ENCODE data around the gene DLGAP1.
"Not testable (repeated sequence)": the region's sequence is repeated elsewhere in the genome, so short reads cannot be mapped to it uniquely, and the experiment has no call there.

DLGAP1 gene

DNA sequence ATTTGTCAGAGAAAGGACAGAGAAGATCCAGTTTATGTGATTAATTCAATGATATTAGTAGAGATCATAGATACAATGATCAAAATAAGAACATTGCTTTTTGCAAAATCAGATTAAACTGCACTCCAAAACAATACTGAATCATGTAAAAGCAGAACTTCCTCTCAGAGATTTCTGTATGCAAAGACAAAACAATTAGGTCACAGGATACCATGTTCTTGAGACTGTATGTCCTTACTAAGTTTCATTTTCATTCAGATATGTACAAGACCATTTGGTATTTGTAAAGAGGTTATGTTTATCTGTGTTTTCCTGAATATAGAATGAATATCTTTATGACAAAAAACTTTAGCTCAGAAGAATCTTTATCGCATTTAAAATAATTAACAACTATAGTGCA, 161.8 kb downstream of the DLGAP1 start:
- Histone ChIP-seq H3K4me2 (ENCODE audit: low read depth, low read length, poor library complexity, severe bottlenecking) (no peak overlapping the region), H2AFZ (ENCODE audit: low read depth, low read length, severe bottlenecking) (no peak overlapping the region), H3K27ac (ENCODE audit: low read depth, low read length) (no peak overlapping the region), H3K4me3 (ENCODE audit: insufficient read depth, low read length, poor library complexity, severe bottlenecking) (no peak overlapping the region), H3F3A (ENCODE audit: insufficient read depth) (no peaks in the 10 kb centered on the region), H3K79me2 (ENCODE audit: insufficient read depth, low read length) (no peaks in the 10 kb centered on the region), H4K20me1 (ENCODE audit: low read depth, low read length) (no peaks in the 10 kb centered on the region), H3K36me3 (ENCODE audit: low read length) (no peaks in the 10 kb centered on the region), H3K27me3 (ENCODE audit: low read length) (no peaks in the 10 kb centered on the region), H3K9ac (ENCODE audit: low read length) (no peak overlapping the region), H3K9me2 (replicated peaks; ENCODE audit: insufficient read depth, low read length) (no peaks in the 10 kb centered on the region), H3K9me3 (ENCODE audit: insufficient read depth, low read length) (no peaks in the 10 kb centered on the region)
- TF ChIP-seq, protein P1, sequence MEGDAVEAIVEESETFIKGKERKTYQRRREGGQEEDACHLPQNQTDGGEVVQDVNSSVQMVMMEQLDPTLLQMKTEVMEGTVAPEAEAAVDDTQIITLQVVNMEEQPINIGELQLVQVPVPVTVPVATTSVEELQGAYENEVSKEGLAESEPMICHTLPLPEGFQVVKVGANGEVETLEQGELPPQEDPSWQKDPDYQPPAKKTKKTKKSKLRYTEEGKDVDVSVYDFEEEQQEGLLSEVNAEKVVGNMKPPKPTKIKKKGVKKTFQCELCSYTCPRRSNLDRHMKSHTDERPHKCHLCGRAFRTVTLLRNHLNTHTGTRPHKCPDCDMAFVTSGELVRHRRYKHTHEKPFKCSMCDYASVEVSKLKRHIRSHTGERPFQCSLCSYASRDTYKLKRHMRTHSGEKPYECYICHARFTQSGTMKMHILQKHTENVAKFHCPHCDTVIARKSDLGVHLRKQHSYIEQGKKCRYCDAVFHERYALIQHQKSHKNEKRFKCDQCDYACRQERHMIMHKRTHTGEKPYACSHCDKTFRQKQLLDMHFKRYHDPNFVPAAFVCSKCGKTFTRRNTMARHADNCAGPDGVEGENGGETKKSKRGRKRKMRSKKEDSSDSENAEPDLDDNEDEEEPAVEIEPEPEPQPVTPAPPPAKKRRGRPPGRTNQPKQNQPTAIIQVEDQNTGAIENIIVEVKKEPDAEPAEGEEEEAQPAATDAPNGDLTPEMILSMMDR (IDR thresholded peaks at IDR 0.05; ENCODE audit: insufficient read depth, low read length, poor library complexity, severe bottlenecking) = no peak
- TF ChIP-seq EZH2phosphoT487 (conservative IDR thresholded peaks at IDR 0.05; ENCODE audit: low read length) = no peak

DNA sequence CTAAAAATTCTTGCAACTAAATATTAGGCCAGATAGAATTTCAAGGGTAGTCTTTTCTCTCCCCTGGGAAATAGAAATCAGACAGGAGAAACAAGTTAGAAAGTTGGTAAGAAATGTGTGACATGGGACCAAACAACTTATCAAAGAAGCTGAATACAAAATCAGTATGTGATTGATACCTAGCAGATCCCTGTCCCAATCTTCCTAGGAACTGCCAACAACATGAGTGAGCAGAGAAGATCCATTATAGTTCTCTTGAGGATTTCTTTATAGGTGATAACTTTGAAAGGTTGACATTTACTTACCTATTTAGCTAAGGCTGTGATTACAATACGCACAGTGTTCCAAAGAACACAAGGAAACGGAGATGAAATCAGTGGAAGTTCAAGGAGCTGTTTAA, 162.4 kb downstream of the DLGAP1 start:
- H3K4me3 ChIP-seq (ENCODE audit: insufficient read depth, low read length, poor library complexity, severe bottlenecking) = no peak overlapping the region

DNA sequence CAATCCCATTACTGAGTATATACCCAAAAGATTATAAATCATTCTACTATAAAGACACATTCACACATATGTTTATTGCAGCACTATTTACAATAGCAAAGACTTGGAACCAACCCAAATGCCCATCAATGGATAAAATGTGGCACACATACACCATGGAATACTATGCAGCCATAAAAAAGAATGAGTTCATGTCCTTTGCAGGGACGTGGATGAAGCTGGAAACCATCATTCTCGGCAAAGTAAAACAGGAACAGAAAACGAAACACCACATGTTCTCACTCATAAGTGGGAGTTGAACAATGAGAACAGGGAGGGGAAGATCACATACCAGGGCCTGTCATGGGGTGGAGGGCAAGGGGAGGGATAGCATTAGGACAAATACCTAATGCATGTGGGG, 167.8 kb downstream of the DLGAP1 start:
- H3K27ac ChIP-seq (ENCODE audit: low read depth, low read length); H3K4me3 ChIP-seq (ENCODE audit: insufficient read depth, low read length, poor library complexity, severe bottlenecking); H4K20me1 ChIP-seq (ENCODE audit: low read depth, low read length); H2AFZ ChIP-seq (ENCODE audit: low read depth, low read length, severe bottlenecking); H3K79me2 ChIP-seq (ENCODE audit: insufficient read depth, low read length); H3K27me3 ChIP-seq (ENCODE audit: low read length); H3K9me2 ChIP-seq (replicated peaks; ENCODE audit: insufficient read depth, low read length); H3K4me2 ChIP-seq (ENCODE audit: low read depth, low read length, poor library complexity, severe bottlenecking); H3K9ac ChIP-seq (ENCODE audit: low read length); H3K9me3 ChIP-seq (ENCODE audit: insufficient read depth, low read length); H3F3A ChIP-seq (ENCODE audit: insufficient read depth); H3K36me3 ChIP-seq (ENCODE audit: low read length): not testable (repeated sequence)

More for the DNA sequence above, 162.4 kb downstream of the DLGAP1 start:
- H3K4me2 ChIP-seq (ENCODE audit: low read depth, low read length, poor library complexity, severe bottlenecking) = no peak overlapping the region
- H3K27me3 ChIP-seq (ENCODE audit: low read length) = no peaks in the 10 kb centered on the region
- H2AFZ ChIP-seq (ENCODE audit: low read depth, low read length, severe bottlenecking) = no peak overlapping the region
- no peak for TF ChIP-seq EZH2phosphoT487 (conservative IDR thresholded peaks at IDR 0.05; ENCODE audit: low read length)
- no peaks in the 10 kb centered on the region for H3K36me3 ChIP-seq (ENCODE audit: low read length)
- no peaks in the 10 kb centered on the region for H3K9me3 ChIP-seq (ENCODE audit: insufficient read depth, low read length)
- no peak overlapping the region for H3K27ac ChIP-seq (ENCODE audit: low read depth, low read length)
- no peaks in the 10 kb centered on the region for H3F3A ChIP-seq (ENCODE audit: insufficient read depth)
- H3K9ac ChIP-seq (ENCODE audit: low read length) = no peak overlapping the region
- H4K20me1 ChIP-seq (ENCODE audit: low read depth, low read length) = no peaks in the 10 kb centered on the region
- no peaks in the 10 kb centered on the region for H3K79me2 ChIP-seq (ENCODE audit: insufficient read depth, low read length)
- H3K9me2 ChIP-seq (replicated peaks; ENCODE audit: insufficient read depth, low read length) = no peaks in the 10 kb centered on the region

DNA sequence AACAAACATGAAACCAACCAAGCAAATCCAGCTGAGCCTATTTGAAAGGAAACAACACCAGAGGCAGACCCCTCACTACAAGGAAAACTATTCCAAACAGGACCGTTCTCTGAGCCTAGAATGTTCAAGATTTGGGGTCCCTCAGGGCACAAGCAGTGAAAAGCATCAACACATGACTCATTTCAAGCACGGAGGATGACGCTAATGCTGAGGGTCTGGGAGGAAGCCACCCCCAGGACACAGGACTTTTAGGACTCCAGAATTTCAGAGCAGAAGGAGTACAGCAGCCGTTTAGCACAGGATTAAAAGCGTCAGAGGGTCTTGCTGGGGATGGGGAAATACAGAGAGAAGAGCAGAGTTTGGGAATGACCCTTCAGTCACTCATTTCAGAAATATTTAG, 168.9 kb downstream of the DLGAP1 start:
- TF ChIP-seq EZH2phosphoT487 (conservative IDR thresholded peaks at IDR 0.05; ENCODE audit: low read length) = no peak
- H3K4me3 ChIP-seq (ENCODE audit: insufficient read depth, low read length, poor library complexity, severe bottlenecking) = no peak overlapping the region
- no peaks in the 10 kb centered on the region for H3K36me3 ChIP-seq (ENCODE audit: low read length)
- no peak overlapping the region for H3K4me2 ChIP-seq (ENCODE audit: low read depth, low read length, poor library complexity, severe bottlenecking)
- no peaks in the 10 kb centered on the region for H3K79me2 ChIP-seq (ENCODE audit: insufficient read depth, low read length)
- H3K27me3 ChIP-seq (ENCODE audit: low read length) = no peaks in the 10 kb centered on the region
- no peaks in the 10 kb centered on the region for H3K9me2 ChIP-seq (replicated peaks; ENCODE audit: insufficient read depth, low read length)
- no peak overlapping the region for H3K27ac ChIP-seq (ENCODE audit: low read depth, low read length)
- H3F3A ChIP-seq (ENCODE audit: insufficient read depth) = no peaks in the 10 kb centered on the region
- no peaks in the 10 kb centered on the region for H3K9me3 ChIP-seq (ENCODE audit: insufficient read depth, low read length)
- no peaks in the 10 kb centered on the region for H4K20me1 ChIP-seq (ENCODE audit: low read depth, low read length)
- no peak overlapping the region for H2AFZ ChIP-seq (ENCODE audit: low read depth, low read length, severe bottlenecking)
- H3K9ac ChIP-seq (ENCODE audit: low read length) = no peak overlapping the region

DNA sequence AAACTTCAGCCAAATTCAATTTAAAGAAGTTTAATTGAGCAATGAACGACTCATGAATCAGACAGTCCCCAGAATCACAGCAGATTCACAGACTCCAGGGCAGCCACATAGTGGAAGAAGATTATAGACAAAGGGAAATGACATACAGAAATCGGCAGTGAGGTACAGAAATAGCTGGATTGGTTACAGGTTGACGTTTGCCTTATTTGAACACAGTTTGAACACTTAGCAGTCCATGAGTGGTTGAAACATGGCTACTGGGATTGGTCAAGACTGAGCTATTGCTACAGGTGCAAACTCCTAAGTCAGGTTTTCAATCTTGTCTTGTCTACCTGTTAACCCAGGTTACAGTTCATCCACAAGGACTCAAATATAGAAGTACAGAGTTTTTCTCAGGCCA, 169.6 kb downstream of the DLGAP1 start:
- Histone ChIP-seq H3K27ac (ENCODE audit: low read depth, low read length) (no peak overlapping the region), H4K20me1 (ENCODE audit: low read depth, low read length) (no peaks in the 10 kb centered on the region), H3K9me2 (replicated peaks; ENCODE audit: insufficient read depth, low read length) (no peaks in the 10 kb centered on the region), H3K9ac (ENCODE audit: low read length) (no peak overlapping the region), H3K79me2 (ENCODE audit: insufficient read depth, low read length) (no peaks in the 10 kb centered on the region), H3F3A (ENCODE audit: insufficient read depth) (no peaks in the 10 kb centered on the region), H3K9me3 (ENCODE audit: insufficient read depth, low read length) (no peaks in the 10 kb centered on the region), H3K27me3 (ENCODE audit: low read length) (no peaks in the 10 kb centered on the region), H3K4me2 (ENCODE audit: low read depth, low read length, poor library complexity, severe bottlenecking) (no peak overlapping the region), H3K36me3 (ENCODE audit: low read length) (no peaks in the 10 kb centered on the region), H3K4me3 (ENCODE audit: insufficient read depth, low read length, poor library complexity, severe bottlenecking) (no peak overlapping the region), H2AFZ (ENCODE audit: low read depth, low read length, severe bottlenecking) (no peak overlapping the region)
- TF ChIP-seq, protein P1 (IDR thresholded peaks at IDR 0.05; ENCODE audit: insufficient read depth, low read length, poor library complexity, severe bottlenecking) = no peak
- no peak for TF ChIP-seq EZH2phosphoT487 (conservative IDR thresholded peaks at IDR 0.05; ENCODE audit: low read length)
